H1 (cell line): Measurements from ENCODE around the gene BTBD16. TPM values are rescaled to one million over a fixed set of nuclear protein-coding genes. Genes with fewer than 3 reads are reported as not detected.

Experiments
- ASH2L ChIP-seq: fragments of 200-600, 300-600 bp; sonication (generic); IDR thresholded peaks from one replicate; pipeline ENCODE4 v1.7.1; 2017; ENCODE audit warnings: low read length
- EGR1 ChIP-seq: IDR thresholded peaks from 2 replicates; pipeline ENCODE4 v1.6.1; 2011; ENCODE audit warnings: low read depth, low read length, borderline replicate concordance
- GABPA ChIP-seq: IDR thresholded peaks from 2 replicates; pipeline ENCODE4 v1.6.1; 2011; ENCODE audit warnings: mild to moderate bottlenecking, low read length, moderate library complexity, borderline replicate concordance; ENCODE audit not compliant: insufficient read depth
- RAD21 ChIP-seq, 2 experiments: IDR thresholded peaks in 1 of 2; conservative IDR thresholded peaks in 1 of 2; 2 replicates each; pipeline ENCODE4 v1.6.1; 2011; ENCODE audit warnings: low read depth in 2 of 2, low read length in 2 of 2, improper control_type of control experiment in 1 of 2, inconsistent platforms in 1 of 2, mild to moderate bottlenecking in 1 of 2, moderate library complexity in 1 of 2
- RNF2 ChIP-seq: fragments of 200-900, 300-1000 bp; sonication (generic); IDR thresholded peaks from 2 replicates; pipeline ENCODE4 v1.7.1; 2016; ENCODE audit warnings: borderline replicate concordance, low read depth, mild to moderate bottlenecking, antibody characterized with exemption, low read length; ENCODE audit not compliant: poor library complexity, severe bottlenecking; ENCODE audit errors: missing control alignments
- SIX5 ChIP-seq: IDR thresholded peaks from 2 replicates; pipeline ENCODE4 v1.6.1; 2011; ENCODE audit warnings: mild to moderate bottlenecking, low read depth, low read length
- YY1 ChIP-seq: IDR thresholded peaks from 2 replicates; pipeline ENCODE4 v1.6.1; 2011; ENCODE audit warnings: low read depth, mild to moderate bottlenecking, low read length
- polyA plus RNA-seq, 7 experiments: library from polyadenylated mRNA; depleted of rRNA in 3 of 7; stranded (reverse) in 5 of 7; unstranded in 2 of 7; fragments of >200 nt in 5 of 7; fragments of 200-250 nt in 2 of 7; gene quantifications; 1 replicate in 5 of 7; 2 replicates in 1 of 7; 4 replicates in 1 of 7; pipeline versions ENCODE4 v1.2.1 to v1.2.3, GENCODE V29; 2011 to 2013; ENCODE audit warnings: missing spikeins in 2 of 7, mixed read lengths in 2 of 7
- total RNA-seq: library from RNA; stranded (reverse); fragmentation: NEBNext Ultra II Directional; extraction: Animal tissue kit (Norgen Biotek cat#: 25700); gene quantifications from 2 replicates; pipeline ENCODE4 v1.2.1, GENCODE V29; 2021
- TF ChIP-seq, protein P1 (sequence below): IDR thresholded peaks from 2 replicates; pipeline ENCODE4 v1.6.1; 2011; ENCODE audit warnings: low read length, improper control_type of control experiment

BTBD16 gene
- total and polyA plus RNA-seq, 2 of the 8 experiments (the other 6 are each of a cell fraction or from before 2014, with no cell fraction given): 0.05 TPM; not detected in 1

DNA sequence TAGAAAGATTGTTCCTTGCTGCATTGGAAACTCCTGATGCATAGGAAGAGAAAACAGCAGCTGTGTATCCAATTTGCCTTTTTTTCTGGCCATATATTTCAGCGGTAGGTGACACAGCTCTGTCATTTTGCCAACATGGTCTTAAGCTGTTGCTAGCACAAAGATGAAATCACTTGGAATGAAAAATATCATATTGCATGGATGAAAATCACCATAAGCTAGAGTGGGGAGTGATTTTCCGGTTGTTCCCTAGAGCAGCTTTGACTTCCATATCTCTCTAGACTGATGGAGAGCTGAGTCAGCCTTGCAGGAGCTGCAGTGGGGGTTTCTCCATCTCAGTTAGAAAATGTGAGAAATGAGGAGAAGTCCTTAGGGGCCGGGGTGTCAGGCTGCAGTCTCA lies 38.3 kb upstream of the BTBD16 start (continued):
- no peak for TF ChIP-seq RAD21 (IDR thresholded peaks at IDR 0.05 in 1 of 2, conservative IDR thresholded peaks at IDR 0.05 in 1 of 2; ENCODE audit: low read depth in 2 of 2, low read length in 2 of 2)
- no peak for TF ChIP-seq EGR1
- no peak for TF ChIP-seq RNF2
- TF ChIP-seq YY1: no peak
- TF ChIP-seq, protein P1, sequence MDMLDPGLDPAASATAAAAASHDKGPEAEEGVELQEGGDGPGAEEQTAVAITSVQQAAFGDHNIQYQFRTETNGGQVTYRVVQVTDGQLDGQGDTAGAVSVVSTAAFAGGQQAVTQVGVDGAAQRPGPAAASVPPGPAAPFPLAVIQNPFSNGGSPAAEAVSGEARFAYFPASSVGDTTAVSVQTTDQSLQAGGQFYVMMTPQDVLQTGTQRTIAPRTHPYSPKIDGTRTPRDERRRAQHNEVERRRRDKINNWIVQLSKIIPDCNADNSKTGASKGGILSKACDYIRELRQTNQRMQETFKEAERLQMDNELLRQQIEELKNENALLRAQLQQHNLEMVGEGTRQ: no peak
- TF ChIP-seq SIX5: no peak
- TF ChIP-seq ASH2L: no peak
- TF ChIP-seq GABPA: no peak
- TF ChIP-seq, all 59 proteins: peak for 0
